A549 treated with CpdA at 1 μM for 4 hours (cell line): ENCODE results near the gene ANLN. TPM values are rescaled to one million over a fixed set of nuclear protein-coding genes. Genes with fewer than 3 reads are reported as not detected.

Experiments used
- total RNA-seq: library from RNA; stranded (reverse); fragments of 200-300 nt; extraction: Qiagen RNA extraction; gene quantifications from 5 replicates; pipeline ENCODE4 v1.2.3, GENCODE V29; 2022; ENCODE audit warnings: low read depth

Gene ANLN, protein sequence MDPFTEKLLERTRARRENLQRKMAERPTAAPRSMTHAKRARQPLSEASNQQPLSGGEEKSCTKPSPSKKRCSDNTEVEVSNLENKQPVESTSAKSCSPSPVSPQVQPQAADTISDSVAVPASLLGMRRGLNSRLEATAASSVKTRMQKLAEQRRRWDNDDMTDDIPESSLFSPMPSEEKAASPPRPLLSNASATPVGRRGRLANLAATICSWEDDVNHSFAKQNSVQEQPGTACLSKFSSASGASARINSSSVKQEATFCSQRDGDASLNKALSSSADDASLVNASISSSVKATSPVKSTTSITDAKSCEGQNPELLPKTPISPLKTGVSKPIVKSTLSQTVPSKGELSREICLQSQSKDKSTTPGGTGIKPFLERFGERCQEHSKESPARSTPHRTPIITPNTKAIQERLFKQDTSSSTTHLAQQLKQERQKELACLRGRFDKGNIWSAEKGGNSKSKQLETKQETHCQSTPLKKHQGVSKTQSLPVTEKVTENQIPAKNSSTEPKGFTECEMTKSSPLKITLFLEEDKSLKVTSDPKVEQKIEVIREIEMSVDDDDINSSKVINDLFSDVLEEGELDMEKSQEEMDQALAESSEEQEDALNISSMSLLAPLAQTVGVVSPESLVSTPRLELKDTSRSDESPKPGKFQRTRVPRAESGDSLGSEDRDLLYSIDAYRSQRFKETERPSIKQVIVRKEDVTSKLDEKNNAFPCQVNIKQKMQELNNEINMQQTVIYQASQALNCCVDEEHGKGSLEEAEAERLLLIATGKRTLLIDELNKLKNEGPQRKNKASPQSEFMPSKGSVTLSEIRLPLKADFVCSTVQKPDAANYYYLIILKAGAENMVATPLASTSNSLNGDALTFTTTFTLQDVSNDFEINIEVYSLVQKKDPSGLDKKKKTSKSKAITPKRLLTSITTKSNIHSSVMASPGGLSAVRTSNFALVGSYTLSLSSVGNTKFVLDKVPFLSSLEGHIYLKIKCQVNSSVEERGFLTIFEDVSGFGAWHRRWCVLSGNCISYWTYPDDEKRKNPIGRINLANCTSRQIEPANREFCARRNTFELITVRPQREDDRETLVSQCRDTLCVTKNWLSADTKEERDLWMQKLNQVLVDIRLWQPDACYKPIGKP
- total RNA-seq: 54.3 to 88.4 TPM (median 62.2 TPM) in 5 replicates

DNA sequence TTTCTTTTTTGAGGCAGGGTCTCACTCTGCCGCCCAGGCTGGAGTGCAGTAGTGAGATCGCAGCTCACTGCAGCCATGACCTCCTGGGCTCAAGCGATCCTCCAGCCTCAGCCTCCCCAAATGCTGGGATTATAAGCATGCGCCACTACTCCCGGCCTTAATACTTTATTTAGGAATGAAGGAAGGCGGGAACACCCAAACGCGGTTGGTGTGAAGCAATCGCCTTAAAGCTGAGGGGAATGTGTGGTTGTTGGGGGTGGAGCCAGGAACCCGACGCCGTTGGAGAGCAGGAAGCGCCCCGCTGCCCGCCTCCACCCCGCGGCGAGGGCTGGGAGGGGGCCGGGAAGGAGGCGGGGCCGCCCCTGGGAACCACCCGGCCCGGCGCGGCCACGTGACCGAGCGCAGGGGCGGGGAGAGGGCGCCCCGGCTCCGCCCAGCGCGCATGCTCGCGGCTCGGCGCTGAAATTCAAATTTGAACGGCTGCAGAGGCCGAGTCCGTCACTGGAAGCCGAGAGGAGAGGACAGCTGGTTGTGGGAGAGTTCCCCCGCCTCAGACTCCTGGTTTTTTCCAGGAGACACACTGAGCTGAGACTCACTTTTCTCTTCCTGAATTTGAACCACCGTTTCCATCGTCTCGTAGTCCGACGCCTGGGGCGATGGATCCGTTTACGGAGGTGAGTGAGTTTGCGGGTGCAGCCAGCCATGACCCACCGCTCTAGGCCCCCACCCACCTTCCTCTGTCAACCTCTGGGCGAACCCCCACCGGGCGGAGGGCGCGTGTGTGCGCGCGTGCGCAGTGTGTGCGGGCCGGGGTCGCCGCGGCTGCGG, at the start of gene ANLN:
TSS of gene ANLN (plus strand) at position 492 of the 828 bp plus-strand sequence. CDS start at position 657, 165 bp downstream.

Other genes with a start within 250 kb of the ANLN start
- 41.9 to 49.8 TPM (median 46.9 TPM) in 5 replicates for gene EEPD1, start 236.6 kb upstream of the ANLN start, total RNA-seq